Body of pancreas (tissue), 4 donors: ENCODE results near the gene MFRP.

Experiments
- CTCF ChIP-seq, 7 experiments: fragments of 450-650 bp in 4 of 7; fragments of 200-600 bp in 3 of 7; sonication (generic) in 3 of 7; IDR thresholded peaks; one replicate each; pipeline ENCODE4 v1.5.1; 2016 to 2019; ENCODE audit warnings: antibody characterized with exemption in 7 of 7
- POLR2A ChIP-seq, 3 donors: fragments of 450-650 bp; IDR thresholded peaks; one replicate each; pipeline ENCODE4 v1.6.1; 2016; ENCODE audit warnings: antibody characterized with exemption in 3 of 3, mild to moderate bottlenecking in 2 of 3

GRCh38 chr11:119338318-119338890 is 8.1 kb downstream of the MFRP start:
- peak; percentile 55 to 82 (median 74) for TF ChIP-seq CTCF (IDR thresholded peaks at IDR 0.05)
- TF ChIP-seq POLR2A (IDR thresholded peaks at IDR 0.05): no peak
